OCI-LY1 (cell line): ENCODE measurements around the gene CHMP2A.

Experiments used
- CTCF ChIP-seq: fragments of 200-600 bp; sonication (generic), shearing (Covaris generic); IDR thresholded peaks from 2 replicates; pipeline ENCODE4 v1.5.1; 2017; ENCODE audit warnings: mild to moderate bottlenecking, antibody characterized with exemption, low read length, moderate library complexity, mixed read lengths
- EZH2 ChIP-seq: fragments of 200-600 bp; sonication (generic), shearing (Covaris generic); IDR thresholded peaks from 2 replicates; pipeline ENCODE4 v1.8.0; 2017; ENCODE audit warnings: borderline replicate concordance, mixed run types, mild to moderate bottlenecking, antibody characterized with exemption, low read length, moderate library complexity, mixed read lengths

- TF ChIP-seq CTCF (no peak), EZH2 (no peak)
Measured at GRCh38 chr19:58559275-58560006, 4.5 kb upstream of the CHMP2A start.
